ENCODE results near the gene DNAH17.
A peak's percentile ranks its signal among the peaks of the same experiment; 100 is the strongest.

Gene DNAH17

GRCh38 chr17:78442648-78443218, 134.5 kb downstream of the DNAH17 start:
- no peak for DNase-seq

GRCh38 chr17:78441271-78441971, 135.8 kb downstream of the DNAH17 start:
- DNase-seq, result no peak

- DNase-seq, result no peak
Measured at GRCh38 chr17:78438694-78439325, 138.4 kb downstream of the DNAH17 start.

GRCh38 chr17:78438271-78438691, 138.9 kb downstream of the DNAH17 start:
- DNase-seq, result peak; percentile 30

DNA sequence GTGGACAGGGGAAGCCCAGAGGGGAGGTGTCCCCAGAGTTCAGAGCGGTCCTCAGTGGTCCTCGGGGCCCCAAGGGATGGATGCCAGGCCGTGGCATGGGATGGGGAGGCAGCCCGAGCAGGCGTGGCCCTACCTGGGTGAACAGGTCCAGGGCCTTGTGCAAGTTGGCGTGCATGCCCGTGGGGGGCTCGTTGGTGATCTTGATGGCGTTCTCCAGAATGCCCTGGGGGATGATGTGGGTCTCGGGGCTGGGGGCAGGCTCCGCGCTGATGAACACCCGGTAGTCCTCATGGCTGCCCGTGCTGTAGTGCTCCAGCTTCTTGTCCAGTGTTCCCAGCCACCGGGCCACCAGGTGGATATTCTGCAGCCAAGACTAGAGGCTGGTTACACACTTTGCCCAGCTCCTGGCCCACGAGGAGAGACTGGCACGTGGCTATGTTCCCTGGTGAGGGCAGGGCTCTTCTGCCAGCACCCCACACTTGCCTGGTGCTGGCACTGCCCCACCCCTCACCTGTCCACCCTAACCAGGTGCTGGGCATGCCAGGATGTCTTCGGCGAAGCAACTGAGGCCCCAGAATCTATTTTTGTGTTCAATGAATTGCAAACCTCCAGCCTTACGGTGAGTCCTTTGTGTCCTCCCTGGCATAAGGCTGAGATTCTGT, 139.6 kb downstream of the DNAH17 start:
- DNase-seq, result no peak

- no peak for DNase-seq
Measured at GRCh38 chr17:78435330-78436005, 141.7 kb downstream of the DNAH17 start.

- no peak for DNase-seq
Measured at GRCh38 chr17:78434455-78435329, 142.5 kb downstream of the DNAH17 start.

DNA sequence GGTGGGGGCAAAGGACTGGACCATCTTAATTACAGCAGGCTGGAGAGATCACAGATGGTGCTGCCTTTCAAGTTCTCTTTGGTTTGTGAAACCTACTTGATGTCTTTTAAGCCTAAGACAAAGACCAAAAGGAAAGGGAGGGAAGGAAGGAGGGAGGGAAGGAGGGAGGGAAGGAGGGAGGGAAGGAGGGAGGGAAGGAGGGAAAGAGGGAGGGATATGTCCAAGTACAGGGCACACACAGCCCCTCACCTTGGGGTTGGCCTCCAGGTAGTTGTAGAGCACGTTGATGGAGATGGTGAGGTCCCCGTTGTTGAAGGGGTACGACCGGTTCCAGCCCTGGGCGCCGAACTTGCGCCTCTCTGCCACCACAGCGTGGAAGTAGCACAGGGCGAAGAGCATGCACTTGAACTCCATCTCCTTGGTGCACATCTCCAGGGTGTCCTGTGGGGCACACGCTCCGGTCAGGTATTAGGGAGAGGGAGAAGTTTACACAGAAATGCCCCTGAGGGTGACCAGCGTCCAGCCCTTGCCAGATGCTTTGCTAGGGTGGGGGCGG, 143.3 kb downstream of the DNAH17 start:
- peak; percentile 22 for DNase-seq

DNA sequence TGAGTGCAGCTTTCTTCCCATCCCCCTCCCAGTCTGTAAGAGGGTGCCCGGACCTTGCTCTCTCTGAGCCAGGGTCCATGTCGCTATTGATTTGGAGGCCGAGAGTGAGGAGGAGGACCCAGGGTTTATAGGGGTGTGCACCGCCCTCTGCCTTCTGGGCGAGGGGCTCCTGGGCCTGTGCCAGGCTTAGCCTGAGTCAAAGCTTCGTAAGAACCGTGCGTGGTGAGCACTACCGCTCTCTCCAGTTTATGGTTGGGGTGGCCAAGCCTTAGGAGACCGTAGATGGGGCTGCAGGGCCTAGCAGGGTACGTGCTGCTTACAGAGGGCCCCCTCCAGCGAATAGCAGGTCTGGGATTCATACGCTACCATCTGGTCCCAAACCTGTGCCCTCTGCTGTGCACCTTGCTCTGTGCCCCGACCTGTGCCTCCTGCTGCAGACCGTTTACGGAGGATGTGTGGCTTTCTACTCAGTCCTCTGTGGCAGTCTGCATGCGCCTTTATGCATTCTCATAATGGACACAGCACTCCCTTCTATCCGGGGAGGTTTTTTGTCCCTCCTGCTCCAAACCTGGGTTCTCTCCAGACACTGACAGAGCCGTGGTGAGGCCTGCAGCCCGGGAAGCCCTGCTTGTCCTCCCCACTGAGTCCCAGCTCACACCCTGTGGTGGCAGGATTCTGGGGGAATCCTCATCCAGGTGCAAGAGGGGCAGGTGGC, 144.0 kb downstream of the DNAH17 start:
- no peak for DNase-seq

GRCh38 chr17:78432226-78433012, 144.8 kb downstream of the DNAH17 start:
- DNase-seq, result no peak

DNA sequence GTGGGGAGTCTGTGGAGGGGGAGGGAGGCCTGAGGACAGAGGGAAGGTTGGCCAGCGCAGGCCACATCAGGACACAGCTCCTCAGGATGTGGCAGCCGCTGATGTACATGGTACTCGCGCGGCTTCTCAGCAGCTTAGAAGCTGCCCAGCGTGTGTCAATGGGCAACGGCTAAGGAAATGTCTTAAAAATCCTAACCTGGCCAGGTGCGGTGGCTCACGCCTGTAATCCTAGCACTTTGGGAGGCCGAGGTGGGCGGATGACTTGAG, 145.6 kb downstream of the DNAH17 start:
- no peak for DNase-seq

- DNase-seq, result no peak
Measured at GRCh38 chr17:78430892-78431691, 146.1 kb downstream of the DNAH17 start.

GRCh38 chr17:78429618-78429995, 147.6 kb downstream of the DNAH17 start:
- DNase-seq, result no peak

- DNase-seq, result no peak
Measured at GRCh38 chr17:78428836-78429617, 148.2 kb downstream of the DNAH17 start.

GRCh38 chr17:78428025-78428575, 149.1 kb downstream of the DNAH17 start:
- no peak for DNase-seq

- no peak for DNase-seq
Measured at GRCh38 chr17:78427140-78427539, 150.1 kb downstream of the DNAH17 start.

DNA sequence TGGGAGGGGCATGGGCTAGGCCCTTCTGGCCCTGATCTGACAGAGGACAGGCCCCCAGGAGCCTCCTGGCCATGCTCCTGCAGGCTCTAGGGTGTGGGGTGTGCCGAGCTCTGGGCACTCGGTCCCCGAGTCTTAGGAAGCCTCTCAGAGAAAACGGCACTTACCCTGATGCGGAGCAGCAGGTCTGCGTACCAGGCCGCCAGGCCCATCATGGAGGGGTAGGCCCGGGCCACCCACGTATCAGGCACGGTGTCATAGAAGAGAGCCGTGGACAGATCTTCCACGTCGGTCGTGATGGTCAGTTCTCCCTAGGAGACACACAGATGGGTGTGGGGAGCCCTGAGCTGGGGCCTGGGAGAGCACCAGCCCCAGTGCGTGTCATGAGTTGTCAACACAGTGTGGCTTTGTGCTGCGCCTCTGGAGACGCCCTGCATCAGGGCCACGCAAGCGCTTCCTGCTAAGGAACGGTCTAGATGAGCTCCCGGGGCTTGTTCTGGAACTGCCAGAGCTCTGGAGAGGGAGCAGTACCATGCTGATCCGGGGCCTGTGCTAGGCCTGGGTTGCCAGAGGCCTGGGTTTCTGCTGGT, 150.8 kb downstream of the DNAH17 start:
- DNase-seq, result no peak

- no peak for DNase-seq
Measured at GRCh38 chr17:78425429-78425828, 151.8 kb downstream of the DNAH17 start.

Data from NCI-H82 (cell line).